ENCODE measurements around the gene SLC30A1.

GRCh38 chr1:211553549-211553948, 25.4 kb downstream of the SLC30A1 start:
- no peak for TF ChIP-seq CTCF (IDR thresholded peaks at IDR 0.05; ENCODE audit: low read length)
- no peak for TF ChIP-seq EZH2 (IDR thresholded peaks at IDR 0.05; ENCODE audit: borderline replicate concordance, low read length)

Measured in OCI-LY1 (cell line).